Smooth muscle cell (in vitro differentiated cells): Measurements from ENCODE around the gene ATP2A3. TPM values are rescaled to one million over a fixed set of nuclear protein-coding genes. Genes with fewer than 3 reads are reported as not detected.

Experiments used
- DNase-seq: peaks from one replicate; lab custom pipeline; 2025; ENCODE audit not compliant: unreplicated experiment; lab: John Stamatoyannopoulos, UW
- H2AFZ ChIP-seq: fragments of 200-600 bp; sonication (generic); 2 replicates; pipeline ENCODE4 v1.6.0; 2016; ENCODE audit warnings: antibody characterized with exemption, low read depth, mild to moderate bottlenecking
- H3F3A ChIP-seq: fragments of 200-600 bp; sonication (generic); 2 replicates; pipeline ENCODE4 v1.6.0; 2017; ENCODE audit warnings: antibody characterized with exemption, low read depth
- H3K27ac ChIP-seq: fragments of 200-600 bp; sonication (generic); 2 replicates; pipeline ENCODE4 v1.5.1; 2016; ENCODE audit warnings: low read depth, mild to moderate bottlenecking
- H3K27me3 ChIP-seq: fragments of 200-600 bp; sonication (generic); 2 replicates; pipeline ENCODE4 v1.6.1; 2016; ENCODE audit warnings: low read depth, mild to moderate bottlenecking
- H3K36me3 ChIP-seq: fragments of 200-600 bp; sonication (generic); 2 replicates; pipeline ENCODE4 v1.5.1; 2016; ENCODE audit warnings: low read depth
- H3K4me1 ChIP-seq: fragments of 200-600 bp; sonication (generic); 2 replicates; pipeline ENCODE4 v1.5.1; 2016; ENCODE audit warnings: low read depth
- H3K4me2 ChIP-seq: fragments of 200-600 bp; sonication (generic); 2 replicates; pipeline ENCODE4 v1.6.0; 2016; ENCODE audit warnings: mild to moderate bottlenecking
- H3K4me3 ChIP-seq: fragments of 200-600 bp; sonication (generic); 2 replicates; pipeline ENCODE4 v1.5.1; 2016; ENCODE audit warnings: mild to moderate bottlenecking
- H3K79me2 ChIP-seq: fragments of 200-600 bp; sonication (generic); 2 replicates; pipeline ENCODE4 v1.6.0; 2016; ENCODE audit warnings: low read depth, mild to moderate bottlenecking
- H3K9ac ChIP-seq: fragments of 200-600 bp; sonication (generic); 2 replicates; pipeline ENCODE4 v1.6.0; 2016; ENCODE audit warnings: low read depth
- H3K9me3 ChIP-seq: fragments of 200-600 bp; sonication (generic); replicated peaks from 2 replicates; pipeline ENCODE4 v1.5.1; 2016; ENCODE audit warnings: low read depth
- H4K20me1 ChIP-seq: fragments of 200-600 bp; sonication (generic); 2 replicates; pipeline ENCODE4 v1.6.0; 2016; ENCODE audit warnings: low read depth
- WGBS: methylation state at CpG from one replicate; pipeline ENCODE4 v1.1.7; 2016; ENCODE audit warnings: low lambda C conversion rate; 5-methylcytosine and 5-hydroxymethylcytosine counted together
- polyA plus RNA-seq: library from polyadenylated mRNA; unstranded; fragments of >200 nt; fragmentation: Nextera tagmentation; extraction: Ambion mirVana; gene quantifications from 2 replicates; pipeline ENCODE4 v1.2.1, GENCODE V29; 2016
- total RNA-seq: library from RNA; depleted of rRNA; stranded (reverse); fragments of >200 nt; gene quantifications from 2 replicates; pipeline ENCODE4 v1.2.3, GENCODE V29; 2014
- TF ChIP-seq, protein P1 (sequence below): fragments of 200-600 bp; sonication (generic); IDR thresholded peaks from 2 replicates; pipeline ENCODE4 v1.5.1; 2017; ENCODE audit warnings: borderline replicate concordance, mild to moderate bottlenecking, antibody characterized with exemption; ENCODE audit not compliant: insufficient read depth, poor library complexity, severe bottlenecking

ATP2A3 gene
- total and polyA plus RNA-seq, 2 experiments from 2014 or later: 4.2 to 7.8 TPM

GRCh38 chr17:3889325-3890012, 74.8 kb downstream of the ATP2A3 start:
- Histone ChIP-seq H3K4me1 (peaks cover 32% of the 10 kb centered on the region), H3K36me3 (no peaks in the 10 kb centered on the region), H3K9ac (peak overlapping the region; percentile 92), H3K4me3 (no peak overlapping the region), H3K9me3 (no peaks in the 10 kb centered on the region), H3F3A (peaks cover 26% of the 10 kb centered on the region), H3K27ac (peak overlapping the region; percentile 99), H3K4me2 (peak overlapping the region; percentile 74), H3K79me2 (peaks cover 8% of the 10 kb centered on the region), H4K20me1 (peaks cover 7% of the 10 kb centered on the region), H3K27me3 (no peaks in the 10 kb centered on the region), H2AFZ (no peak overlapping the region)
- TF ChIP-seq, protein P1, sequence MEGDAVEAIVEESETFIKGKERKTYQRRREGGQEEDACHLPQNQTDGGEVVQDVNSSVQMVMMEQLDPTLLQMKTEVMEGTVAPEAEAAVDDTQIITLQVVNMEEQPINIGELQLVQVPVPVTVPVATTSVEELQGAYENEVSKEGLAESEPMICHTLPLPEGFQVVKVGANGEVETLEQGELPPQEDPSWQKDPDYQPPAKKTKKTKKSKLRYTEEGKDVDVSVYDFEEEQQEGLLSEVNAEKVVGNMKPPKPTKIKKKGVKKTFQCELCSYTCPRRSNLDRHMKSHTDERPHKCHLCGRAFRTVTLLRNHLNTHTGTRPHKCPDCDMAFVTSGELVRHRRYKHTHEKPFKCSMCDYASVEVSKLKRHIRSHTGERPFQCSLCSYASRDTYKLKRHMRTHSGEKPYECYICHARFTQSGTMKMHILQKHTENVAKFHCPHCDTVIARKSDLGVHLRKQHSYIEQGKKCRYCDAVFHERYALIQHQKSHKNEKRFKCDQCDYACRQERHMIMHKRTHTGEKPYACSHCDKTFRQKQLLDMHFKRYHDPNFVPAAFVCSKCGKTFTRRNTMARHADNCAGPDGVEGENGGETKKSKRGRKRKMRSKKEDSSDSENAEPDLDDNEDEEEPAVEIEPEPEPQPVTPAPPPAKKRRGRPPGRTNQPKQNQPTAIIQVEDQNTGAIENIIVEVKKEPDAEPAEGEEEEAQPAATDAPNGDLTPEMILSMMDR: no peak
- WGBS: 56% methylated on average over 17 of the region's 17 CpGs
- no peak for DNase-seq

DNA sequence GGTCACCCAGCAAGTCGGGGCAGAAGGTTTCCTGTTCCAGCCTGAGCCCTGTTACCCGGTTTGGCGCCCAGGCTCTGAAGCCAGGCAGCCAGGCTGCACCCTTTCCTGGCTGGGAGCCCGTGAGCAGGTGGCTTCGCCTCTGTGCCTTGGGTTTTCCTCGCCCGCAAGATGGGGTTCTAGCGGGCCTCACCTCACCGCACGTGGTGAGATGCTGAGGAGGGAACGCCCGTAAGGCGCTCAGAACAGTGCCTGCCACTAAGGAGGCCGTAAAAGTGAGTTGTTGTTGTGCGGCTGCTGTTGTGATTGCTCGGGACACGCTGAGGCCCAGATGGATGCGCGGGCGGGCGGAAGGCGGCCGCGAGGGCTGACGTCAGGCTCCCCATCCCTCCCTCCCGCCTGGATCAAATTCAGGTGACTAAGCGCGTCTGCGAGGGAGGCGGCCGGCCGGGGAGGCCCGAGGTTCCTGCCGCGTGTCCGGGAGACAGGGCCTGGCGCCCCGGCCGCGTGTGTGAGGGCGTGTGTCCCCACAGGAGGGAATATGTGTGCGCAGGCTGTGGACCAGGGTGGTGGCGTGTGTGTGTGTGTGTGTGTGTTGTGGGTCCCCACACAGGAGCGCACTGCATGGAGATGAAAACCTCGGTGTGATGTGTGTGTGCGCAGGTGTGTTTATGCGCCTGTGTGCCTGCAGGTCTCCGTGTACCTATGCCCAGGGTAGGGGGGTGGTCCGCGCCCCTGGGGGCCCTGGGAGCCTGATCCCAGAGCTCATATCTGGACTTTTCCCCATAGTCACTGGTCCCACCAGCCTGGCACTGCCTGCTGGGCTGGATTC, 75.7 kb downstream of the ATP2A3 start:
- Histone ChIP-seq H3K27ac (peak overlapping the region; percentile 99), H3K79me2 (peaks cover 8% of the 10 kb centered on the region), H4K20me1 (peaks cover 7% of the 10 kb centered on the region), H3K4me2 (peak overlapping the region; percentile 74), H3K36me3 (no peaks in the 10 kb centered on the region), H3K27me3 (no peaks in the 10 kb centered on the region), H3K9me3 (no peaks in the 10 kb centered on the region), H3F3A (peaks cover 20% of the 10 kb centered on the region), H3K4me3 (no peak overlapping the region), H2AFZ (no peak overlapping the region), H3K9ac (peak overlapping the region; percentile 92), H3K4me1 (peaks cover 31% of the 10 kb centered on the region)
- TF ChIP-seq, protein P1: no peak
- peak; percentile 70 for DNase-seq
- 27% methylated on average over 36 of the region's 50 CpGs for WGBS

DNA sequence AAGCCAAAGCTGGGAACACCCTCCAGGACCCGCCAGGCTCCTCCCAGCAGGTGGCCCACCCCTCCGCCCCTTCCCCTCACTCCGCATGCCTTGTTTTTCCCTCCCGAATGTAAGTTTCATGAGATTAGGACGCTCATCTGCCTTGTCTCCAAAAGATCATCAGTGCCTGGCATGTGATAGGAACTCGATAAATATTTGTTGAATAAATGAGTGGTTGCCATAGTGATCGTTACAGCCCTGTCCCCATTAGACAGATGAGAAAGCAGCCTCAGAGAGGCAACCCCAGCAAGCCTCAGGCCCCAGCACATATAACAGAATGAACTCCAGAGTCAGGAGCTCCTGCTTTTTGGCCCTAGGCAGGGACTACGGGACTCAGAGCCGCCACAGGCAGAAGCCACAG, 76.4 kb downstream of the ATP2A3 start:
- Histone ChIP-seq H3F3A (peaks cover 20% of the 10 kb centered on the region), H3K4me3 (no peak overlapping the region), H3K4me2 (peak overlapping the region; percentile 52), H3K27ac (peak overlapping the region; percentile 99), H2AFZ (no peak overlapping the region), H3K36me3 (no peaks in the 10 kb centered on the region), H3K27me3 (no peaks in the 10 kb centered on the region), H3K4me1 (peaks cover 28% of the 10 kb centered on the region), H3K9ac (peak overlapping the region; percentile 73), H3K9me3 (no peaks in the 10 kb centered on the region), H4K20me1 (peaks cover 7% of the 10 kb centered on the region), H3K79me2 (peaks cover 8% of the 10 kb centered on the region)
- DNase-seq: no peak
- TF ChIP-seq, protein P1: no peak
- 80% methylated on average over 8 of the region's 9 CpGs for WGBS
